ENCODE measurements around the gene LPIN3. TPM values are rescaled to one million over a fixed set of nuclear protein-coding genes. Genes with fewer than 3 reads are reported as not detected.

LPIN3 gene
- total RNA-seq, 1 donor from 2014 or later, result 1.2 TPM

Other genes with a start within 250 kb of the LPIN3 start
- 246 and 255 TPM in 2 replicates for gene PLCG1, start 203.3 kb upstream of the LPIN3 start, total RNA-seq
- gene ZHX3, start 23.1 kb upstream of the LPIN3 start, total RNA-seq, result 11.2 and 11.7 TPM in 2 replicates
- gene EMILIN3, start 26.0 kb downstream of the LPIN3 start, total RNA-seq, result 0.58 and 0.73 TPM in 2 replicates